Measurements from ENCODE around the gene PRKCSH. TPM values are rescaled to one million over a fixed set of nuclear protein-coding genes. Genes with fewer than 3 reads are reported as not detected.
"Not testable (repeated sequence)": the region's sequence is repeated elsewhere in the genome, so short reads cannot be mapped to it uniquely, and the experiment has no call there.

The PRKCSH gene
- total RNA-seq, 1 donor from 2014 or later, result 327 TPM

DNA sequence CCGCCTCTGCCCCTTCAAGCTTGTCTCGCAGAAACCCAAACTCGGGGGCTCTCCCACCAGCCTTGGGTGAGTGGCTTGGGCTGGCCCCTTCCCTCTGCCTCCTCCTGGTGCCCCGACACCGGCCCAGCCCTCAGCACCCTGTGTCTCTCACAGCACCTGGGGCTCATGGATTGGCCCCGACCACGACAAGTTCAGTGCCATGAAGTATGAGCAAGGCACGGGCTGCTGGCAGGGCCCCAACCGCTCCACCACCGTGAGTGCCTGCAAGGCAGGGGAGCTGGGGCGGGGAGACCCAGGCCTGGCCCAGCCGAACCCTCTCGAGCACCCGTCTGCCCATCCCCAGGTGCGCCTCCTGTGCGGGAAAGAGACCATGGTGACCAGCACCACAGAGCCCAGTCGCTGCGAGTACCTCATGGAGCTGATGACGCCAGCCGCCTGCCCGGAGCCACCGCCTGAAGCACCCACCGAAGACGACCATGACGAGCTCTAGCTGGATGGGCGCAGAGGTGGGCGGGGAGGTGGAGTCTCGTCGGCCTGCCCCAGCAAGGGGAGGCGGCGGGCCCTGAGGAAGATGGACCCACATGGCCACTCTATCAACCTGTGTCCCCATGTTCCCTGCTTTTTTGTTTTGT is 13.6 kb downstream of the PRKCSH start:
- intact Hi-C loops (cut with micrococcal nuclease), result loop anchor here (10.0 kb wide), 1 partner anchor 154 kb away; the partner anchor contains the start of gene TSPAN16

DNA sequence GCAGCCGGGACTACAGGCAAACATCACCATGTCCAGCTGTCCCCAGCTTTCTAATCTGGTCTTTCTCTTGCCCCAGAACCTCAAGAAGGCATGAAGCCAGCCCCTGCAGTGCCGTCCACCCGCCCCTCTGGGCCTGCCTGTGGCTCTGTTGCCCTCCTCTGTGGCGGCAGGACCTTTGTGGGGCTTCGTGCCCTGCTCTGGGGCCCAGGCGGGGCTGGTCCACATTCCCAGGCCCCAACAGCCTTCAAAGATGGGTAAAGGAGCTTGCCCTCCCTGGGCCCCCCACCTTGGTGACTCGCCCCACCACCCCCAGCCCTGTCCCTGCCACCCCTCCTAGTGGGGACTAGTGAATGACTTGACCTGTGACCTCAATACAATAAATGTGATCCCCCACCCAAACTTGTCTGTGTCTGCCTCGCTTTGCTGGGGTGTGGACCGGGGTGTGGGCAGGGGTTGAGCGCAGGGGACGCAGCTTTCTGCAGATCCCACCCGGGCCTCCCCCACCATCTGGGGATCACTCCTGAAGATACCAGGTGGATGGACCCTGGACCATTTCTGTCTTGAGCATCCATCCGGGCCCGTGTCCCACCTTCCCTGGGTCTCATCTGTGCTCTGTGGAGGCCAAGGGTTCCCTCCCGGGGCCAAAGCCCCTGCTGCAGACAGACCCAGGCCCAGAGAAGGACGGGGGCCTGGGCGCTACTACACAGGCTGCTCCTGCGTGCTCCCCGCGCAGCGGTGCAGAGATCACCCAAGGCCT is 15.3 kb downstream of the PRKCSH start:
- intact Hi-C loops (cut with micrococcal nuclease), result no loop called here

DNA sequence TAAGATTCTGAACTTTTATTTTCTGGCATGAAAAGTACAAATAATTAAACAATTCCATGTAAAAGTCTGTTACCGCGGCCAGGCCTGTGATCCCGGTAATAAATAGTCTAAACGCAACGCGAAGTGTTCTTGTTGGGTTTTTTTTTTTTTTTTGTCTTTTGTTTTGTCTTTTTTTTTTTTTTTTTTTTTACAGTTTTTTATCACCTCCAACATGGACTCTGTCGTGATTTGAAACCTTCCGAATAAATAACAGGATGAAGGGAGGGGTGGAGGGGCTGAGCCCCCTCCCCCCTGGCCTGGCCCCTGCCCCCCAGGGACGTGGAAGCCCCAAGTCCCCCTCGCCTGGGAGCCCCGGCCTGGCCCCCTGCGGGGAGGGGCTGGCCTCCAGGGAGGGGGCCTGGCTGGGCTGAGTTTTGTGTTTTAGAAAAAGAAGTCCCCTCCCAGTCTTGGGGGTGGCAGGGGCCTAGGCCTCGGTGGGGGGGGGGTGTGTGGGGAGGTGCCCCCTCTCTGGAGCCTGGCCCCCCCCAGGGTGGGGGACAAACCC is 16.0 kb downstream of the PRKCSH start:
- intact Hi-C loops (cut with micrococcal nuclease), result no loop called here

DNA sequence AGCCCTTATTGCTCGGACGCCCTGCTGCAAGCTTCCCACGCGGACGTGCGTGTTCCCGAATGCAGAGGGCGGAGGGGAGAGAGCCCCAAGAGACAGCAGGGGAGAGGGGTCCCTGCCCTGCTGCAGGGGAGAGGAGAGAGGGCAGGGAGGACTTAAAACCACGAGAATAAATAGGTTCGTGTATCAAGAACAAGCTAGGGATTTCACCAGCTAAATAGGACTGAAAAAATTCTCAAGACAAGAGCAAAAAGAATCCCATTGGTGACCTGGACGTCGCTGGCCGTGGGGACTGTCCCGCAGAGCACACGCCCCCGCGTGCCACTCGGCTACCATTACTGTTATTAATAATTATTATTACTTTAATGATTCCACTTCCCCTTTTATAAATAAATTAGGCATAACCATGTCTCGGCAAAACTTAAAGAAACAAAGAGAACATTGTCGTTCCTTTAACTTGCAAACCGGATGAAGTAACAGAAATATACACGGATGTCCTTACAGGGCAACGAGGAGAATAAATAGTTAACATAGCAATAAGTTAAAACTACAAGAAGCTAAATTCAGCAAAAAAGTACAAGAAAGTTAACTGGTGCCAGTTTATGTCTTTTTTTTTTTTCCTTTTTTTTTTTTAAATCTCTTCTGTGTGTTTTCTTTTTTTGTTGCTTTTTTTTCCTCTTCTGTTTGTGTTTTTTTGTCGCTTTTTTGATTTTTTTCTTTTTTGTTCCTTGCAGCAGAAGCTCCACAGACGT is 16.6 kb downstream of the PRKCSH start:
- intact Hi-C loops (cut with micrococcal nuclease), result no loop called here

- intact Hi-C loops (cut with micrococcal nuclease), result no loop called here
Observed at GRCh38 chr19:11452620-11453310, 17.3 kb downstream of the PRKCSH start.

GRCh38 chr19:11453468-11454341 is 18.3 kb downstream of the PRKCSH start:
- intact Hi-C loops (cut with micrococcal nuclease), result no loop called here

DNA sequence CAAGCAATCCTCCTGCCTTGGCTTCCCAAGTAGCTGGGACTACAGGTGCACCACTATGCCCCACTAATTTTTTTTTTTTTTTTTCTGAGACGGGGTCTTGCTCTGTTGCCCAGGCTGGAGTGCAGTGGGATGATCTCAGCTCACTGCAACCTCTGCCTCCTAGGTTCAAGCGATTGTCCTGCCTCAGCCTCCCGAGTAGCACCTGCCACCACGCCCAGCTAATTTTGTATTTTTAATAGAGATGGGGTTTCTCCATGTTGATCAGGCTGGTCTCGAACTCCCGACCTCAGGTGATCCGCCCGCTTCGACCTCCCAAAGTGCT is 19.8 kb downstream of the PRKCSH start:
- intact Hi-C loops (cut with micrococcal nuclease), result not testable (repeated sequence)

- intact Hi-C loops (cut with micrococcal nuclease), result no loop called here
Observed at GRCh38 chr19:11456659-11457058, 21.2 kb downstream of the PRKCSH start.

DNA sequence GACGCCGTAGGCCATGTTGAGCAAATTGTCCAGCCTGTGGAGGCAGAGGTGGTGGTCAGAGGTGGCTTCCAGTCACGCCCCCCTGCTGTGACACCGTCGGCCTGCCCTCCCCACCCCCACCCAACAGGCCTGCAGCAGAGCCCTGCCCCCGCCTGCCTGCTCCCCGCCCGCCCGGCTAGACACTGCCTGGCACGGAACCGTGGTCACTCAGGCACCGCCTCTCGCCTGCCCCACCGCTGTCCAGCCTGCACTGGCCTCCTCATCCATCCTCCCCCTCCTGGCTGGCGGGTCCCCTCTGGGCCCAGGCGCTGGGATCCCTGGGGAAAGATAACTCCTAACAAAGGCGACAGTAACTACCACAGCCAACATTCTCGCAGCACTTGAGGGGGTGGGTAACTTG is 21.7 kb downstream of the PRKCSH start:
- intact Hi-C loops (cut with micrococcal nuclease), result no loop called here

DNA sequence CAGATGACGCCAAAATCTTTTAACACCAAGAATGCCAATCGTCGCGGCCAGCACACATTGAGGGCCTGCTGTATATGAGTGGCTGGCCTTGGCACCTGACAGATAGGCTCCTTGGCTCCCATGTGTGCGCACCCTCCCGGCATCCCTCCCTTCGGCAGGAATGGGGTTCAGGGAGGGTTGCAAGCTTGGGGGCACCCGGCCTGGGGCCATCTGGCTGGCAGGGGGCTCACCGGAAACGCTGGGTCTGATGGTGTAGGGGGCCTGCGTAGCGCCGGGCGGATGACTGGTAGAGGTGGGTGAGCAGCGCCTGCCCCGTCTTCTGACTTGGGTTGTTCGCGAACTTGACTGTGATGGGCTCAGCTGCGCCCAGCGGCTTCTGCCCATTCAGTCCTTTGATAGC is 22.4 kb downstream of the PRKCSH start:
- intact Hi-C loops (cut with micrococcal nuclease), result no loop called here

- intact Hi-C loops (cut with micrococcal nuclease), result no loop called here
Observed at GRCh38 chr19:11458236-11458900, 22.9 kb downstream of the PRKCSH start.

DNA sequence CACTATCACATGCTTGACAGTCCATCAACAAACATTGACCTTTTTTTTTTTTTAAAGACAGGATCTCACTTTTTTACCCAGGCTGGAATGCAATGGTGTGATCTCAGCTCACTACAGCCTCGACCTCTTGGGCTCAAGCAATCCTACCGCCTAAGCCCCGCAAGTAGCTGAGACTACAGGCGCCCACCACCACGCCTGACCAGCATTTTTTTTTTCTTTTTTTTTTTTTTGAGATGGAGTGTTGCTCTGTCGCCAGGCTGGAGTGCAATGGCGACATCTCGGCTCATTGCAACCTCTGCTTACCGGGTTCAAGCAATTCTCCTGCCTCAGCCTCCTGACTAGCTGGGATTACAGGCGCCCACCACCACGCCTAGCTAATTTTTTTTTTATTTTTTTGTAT is 23.5 kb downstream of the PRKCSH start:
- intact Hi-C loops (cut with micrococcal nuclease), result not testable (repeated sequence)

DNA sequence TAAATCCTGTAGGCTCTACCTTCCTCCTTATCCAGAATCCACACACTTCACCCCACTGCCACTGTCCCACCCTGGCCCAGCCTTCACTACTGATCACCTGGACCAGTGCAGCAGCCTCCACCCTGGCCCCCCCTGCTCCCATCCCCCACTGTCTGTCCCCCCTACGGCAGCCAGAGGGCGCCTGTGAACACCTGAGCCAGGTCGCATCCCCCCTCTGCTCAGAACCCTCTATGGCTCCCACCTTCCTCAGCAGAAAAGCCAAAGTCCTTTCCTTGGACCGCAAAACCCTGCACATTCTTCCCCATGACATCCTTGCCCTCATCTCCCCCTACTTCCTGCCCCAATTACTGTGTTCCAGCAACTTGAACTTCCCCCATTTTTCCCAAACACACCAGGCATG is 24.8 kb downstream of the PRKCSH start:
- intact Hi-C loops (cut with micrococcal nuclease), result no loop called here

- intact Hi-C loops (cut with micrococcal nuclease), result no loop called here
Observed at GRCh38 chr19:11461453-11461852, 26.0 kb downstream of the PRKCSH start.

DNA sequence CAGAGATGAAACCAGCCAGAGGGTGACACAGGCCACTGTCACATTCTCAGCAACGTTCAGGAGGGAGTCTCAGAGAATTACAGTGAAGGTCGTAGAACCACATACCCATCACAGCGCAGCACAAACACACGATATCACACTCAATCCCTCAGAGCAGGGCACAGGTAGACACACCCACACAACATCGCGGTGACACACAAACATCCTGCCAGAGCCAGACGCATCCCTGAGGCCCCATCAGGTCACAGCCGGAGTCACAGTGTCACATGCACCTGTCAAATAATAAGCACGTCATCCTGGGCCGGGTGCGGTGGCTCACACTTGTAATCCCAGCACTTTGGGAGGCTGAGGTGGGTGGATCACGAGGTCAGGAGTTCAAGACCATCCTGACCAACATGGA is 28.0 kb downstream of the PRKCSH start:
- intact Hi-C loops (cut with micrococcal nuclease), result no loop called here

GRCh38 chr19:11464333-11465265 is 29.2 kb downstream of the PRKCSH start:
- intact Hi-C loops (cut with micrococcal nuclease), result no loop called here

DNA sequence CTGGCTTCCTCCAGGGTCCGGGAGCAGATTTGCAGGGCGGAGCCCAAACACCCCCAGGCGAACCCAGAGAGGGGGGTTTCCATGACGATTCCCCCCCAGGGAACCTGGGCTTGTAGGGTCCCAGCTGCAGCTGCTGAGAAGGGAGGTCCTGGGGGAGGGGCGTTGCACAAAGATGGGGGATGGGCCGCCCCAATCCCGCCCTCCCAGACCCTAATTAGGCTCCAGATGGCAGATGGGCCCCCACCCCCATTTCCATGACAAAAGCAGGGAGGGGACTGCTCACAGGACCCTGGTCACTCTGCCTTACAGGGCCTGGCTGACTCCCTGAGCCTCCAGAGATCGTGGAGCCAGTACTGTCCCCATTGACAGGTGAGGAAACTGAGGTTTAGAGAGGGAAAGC is 30.2 kb downstream of the PRKCSH start:
- intact Hi-C loops (cut with micrococcal nuclease), result no loop called here

DNA sequence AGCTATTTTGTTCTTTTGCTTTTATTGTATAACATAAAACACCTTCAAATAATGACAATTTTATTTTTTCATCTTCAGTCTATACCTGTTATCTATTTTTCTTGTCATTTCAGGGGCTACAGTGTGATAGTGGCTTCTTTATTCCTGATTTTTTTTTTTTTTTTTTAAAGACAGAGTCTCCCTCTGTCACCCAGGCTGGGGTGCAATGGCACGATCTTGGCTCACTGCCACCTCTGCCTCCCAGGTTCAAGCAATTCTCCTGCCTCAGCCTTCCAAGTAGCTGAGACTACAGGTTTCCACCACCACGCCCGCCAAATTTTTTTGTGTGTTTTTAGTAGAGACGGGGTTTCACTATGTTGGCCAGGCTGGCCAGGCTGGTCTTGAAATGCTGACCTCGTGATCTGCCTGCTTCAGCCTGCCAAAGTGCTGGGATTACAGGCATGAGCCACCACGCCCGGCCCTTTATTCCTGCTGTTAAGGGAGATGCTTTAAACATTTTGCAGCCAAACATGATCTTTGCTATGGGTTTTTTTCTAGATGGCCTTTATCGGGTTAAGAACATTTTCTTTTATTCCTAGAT is 32.9 kb downstream of the PRKCSH start:
- intact Hi-C loops (cut with micrococcal nuclease), result not testable (repeated sequence)

- intact Hi-C loops (cut with micrococcal nuclease), result no loop called here
Observed at GRCh38 chr19:11473725-11474124, 38.3 kb downstream of the PRKCSH start.
